Stimulated activated CD4-positive, alpha-beta T cell treated with anti-CD3 and anti-CD28 coated beads, Interleukin-1b, Interleukin-23, amount 100 ng/mL, for 24 hours (primary cell): Measurements from ENCODE around the gene STX4.
"Not testable (repeated sequence)": the region's sequence is repeated elsewhere in the genome, so short reads cannot be mapped to it uniquely, and the experiment has no call there.

Experiments
- DNase-seq, 4 experiments: peaks; one replicate each; pipeline ENCODE4 v3.0.0-alpha.2; 2020; ENCODE audit warnings: low read depth in 4 of 4, low spot score in 1 of 4

The STX4 gene

GRCh38 chr16:30998852-30999761, 34.3 kb upstream of the STX4 start:
- no peak for DNase-seq

- no peak for DNase-seq
Observed at GRCh38 chr16:31000671-31001382, 32.5 kb upstream of the STX4 start.

DNA sequence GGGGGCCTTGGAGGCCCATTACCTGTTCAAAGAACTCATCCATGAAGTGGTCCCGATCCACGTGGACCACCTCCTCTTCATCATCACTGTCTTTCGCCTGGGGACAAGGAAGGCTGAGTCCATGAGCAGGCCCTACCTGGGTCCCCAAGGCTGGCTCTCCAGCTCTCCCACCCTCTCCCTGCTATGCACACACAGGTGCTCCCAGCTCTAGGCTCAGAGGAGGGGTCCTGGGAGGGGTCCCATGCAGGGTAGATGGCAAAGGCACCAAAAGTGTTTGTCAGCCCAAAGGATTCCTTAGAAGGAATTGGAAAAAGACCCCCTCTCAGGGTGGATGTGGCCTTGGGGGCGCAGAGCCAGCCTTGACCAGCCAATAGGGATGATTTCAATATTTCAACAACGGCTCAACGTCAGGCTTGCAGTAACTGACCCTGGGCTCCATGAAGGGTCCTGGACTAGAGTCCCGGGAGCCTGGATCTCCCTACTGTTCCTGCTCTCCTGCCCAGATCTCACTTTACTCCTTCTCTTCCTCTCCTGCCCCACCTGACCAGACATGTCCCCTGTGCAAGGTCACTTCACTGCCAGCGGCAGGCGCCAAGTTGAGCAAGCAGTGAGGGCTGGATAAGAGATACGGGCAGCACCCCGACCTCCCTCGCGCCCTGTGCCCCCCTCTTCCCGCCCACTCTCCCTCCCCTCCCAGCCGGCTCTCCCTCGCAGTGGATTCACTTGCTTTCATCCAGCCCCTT, 31.7 kb upstream of the STX4 start:
- DNase-seq: no peak

DNA sequence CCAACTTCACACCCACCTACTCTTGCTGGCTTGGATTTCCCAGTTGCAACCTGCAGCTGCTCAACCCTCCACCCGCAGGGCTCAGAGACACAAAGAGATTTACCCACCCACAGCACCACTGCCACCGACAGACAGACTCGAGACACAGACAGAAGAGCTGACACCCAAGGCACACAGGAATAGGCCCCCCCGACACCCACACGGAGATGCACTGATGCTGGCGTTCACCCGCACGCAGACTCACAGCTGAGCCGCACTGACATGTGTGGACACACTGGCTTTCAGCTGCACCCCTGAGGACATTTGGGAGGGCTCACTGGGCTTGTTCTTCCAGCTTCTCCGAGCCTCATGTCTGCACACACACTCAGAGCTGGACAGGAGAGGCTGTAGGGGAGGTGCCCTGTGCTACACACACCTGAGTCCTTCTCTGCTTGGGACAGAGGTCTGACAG, 31.1 kb upstream of the STX4 start:
- no peak for DNase-seq

DNA sequence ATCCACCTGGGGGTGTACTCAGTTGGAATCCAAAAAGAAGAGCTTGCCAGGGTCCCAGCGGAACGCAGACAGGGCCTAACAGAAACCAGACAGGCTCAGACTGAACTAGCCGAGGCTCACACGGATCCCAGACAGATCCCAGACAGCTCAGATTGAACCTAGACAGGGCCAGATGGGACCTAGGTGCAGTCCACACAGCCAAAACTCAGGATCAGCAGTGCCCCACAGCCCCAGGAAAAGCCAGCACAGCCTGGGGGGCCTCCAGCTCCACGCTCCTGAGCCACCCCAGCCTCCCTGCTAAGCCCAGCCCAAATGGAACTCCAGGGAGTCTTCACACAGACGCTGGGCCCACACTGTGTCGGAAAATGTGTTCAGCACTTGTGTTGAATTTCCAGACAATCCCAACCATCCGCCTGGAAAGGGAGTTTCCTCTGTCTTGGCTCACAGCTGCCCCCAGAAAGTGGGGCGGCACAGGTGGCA, 30.5 kb upstream of the STX4 start:
- no peak for DNase-seq

DNA sequence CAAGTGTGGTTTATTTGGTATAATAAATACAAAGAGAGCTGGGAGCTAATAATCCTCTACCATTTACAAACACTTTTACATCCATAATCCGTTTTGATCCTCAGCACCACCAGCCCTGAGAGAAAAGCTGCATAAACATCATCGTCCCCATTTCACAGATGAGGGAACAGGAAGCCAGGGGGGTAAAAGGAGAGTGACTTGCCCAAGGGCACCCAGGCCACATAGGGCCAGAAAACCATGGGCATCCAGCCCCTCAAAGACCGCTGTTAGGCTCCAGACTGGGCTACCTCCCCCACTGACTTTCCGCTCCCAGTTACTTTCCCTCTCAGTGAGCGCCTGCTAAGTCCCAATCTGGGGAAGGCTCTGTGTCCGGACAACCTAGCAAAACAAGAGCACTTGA, 29.6 kb upstream of the STX4 start:
- no peak for DNase-seq

DNA sequence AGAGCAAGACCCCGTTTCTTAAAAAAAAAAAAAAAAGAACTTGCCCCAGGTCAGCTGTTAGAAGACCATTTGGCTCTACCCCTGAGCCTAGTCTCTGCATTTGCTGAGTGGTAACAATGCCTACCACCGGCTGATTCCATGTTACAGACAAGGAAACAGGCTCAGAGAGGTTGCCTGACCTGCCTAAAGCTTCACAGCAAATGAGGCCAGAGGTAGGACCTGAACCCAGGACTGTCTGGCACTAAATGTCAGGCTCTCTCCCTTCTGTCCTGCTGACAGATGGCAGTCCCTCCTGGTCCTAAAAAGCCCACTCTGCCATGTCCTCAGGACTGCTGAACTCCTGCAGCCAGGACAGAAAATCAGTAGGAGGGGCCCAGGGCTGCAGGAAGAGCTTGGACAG, 28.7 kb upstream of the STX4 start:
- DNase-seq: no peak

- DNase-seq: no peak
Observed at GRCh38 chr16:31005350-31006085, 27.8 kb upstream of the STX4 start.

GRCh38 chr16:31006086-31006385, 27.3 kb upstream of the STX4 start:
- no peak for DNase-seq

- no peak for DNase-seq
Observed at GRCh38 chr16:31006589-31006988, 26.8 kb upstream of the STX4 start.

GRCh38 chr16:31007684-31008083, 25.7 kb upstream of the STX4 start:
- no peak for DNase-seq

DNA sequence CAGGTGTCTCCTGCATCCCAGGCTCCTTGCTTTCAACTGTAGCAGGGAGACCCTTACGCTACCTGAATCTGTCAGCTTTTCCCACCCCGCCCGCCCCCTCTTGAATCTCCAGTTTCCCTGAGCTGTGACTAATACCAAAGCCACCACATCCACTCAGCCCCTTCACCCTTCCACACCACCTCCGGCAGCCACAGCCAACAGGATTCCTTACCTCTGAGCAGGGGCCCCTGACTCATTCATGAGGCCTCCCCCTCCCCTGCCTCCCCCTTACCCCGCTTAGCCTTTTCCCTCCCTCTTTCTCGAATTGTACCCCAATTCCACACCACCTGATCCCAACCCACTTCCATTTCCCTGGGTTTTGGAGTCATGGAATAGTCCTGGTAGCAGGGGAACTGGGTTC, 25.2 kb upstream of the STX4 start:
- DNase-seq: no peak

DNA sequence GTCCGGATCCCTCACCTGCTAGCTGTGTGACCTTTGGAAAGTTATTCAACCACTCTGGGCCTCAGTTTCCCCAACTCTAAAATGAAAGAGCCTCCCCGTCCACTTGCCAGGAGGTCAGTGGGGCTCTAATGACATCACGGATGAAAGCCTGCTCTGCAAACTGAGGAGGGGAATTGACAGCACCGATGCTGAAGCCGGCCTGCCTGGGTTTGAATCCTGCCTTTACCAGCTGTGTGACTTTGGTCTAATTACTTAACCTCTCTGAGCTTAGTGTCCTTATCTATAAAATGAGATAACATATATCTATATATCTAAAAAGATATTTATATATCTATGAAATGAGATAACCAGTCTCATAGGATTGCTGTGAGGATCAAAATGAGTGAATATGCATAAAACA, 24.8 kb upstream of the STX4 start:
- DNase-seq: no peak

DNA sequence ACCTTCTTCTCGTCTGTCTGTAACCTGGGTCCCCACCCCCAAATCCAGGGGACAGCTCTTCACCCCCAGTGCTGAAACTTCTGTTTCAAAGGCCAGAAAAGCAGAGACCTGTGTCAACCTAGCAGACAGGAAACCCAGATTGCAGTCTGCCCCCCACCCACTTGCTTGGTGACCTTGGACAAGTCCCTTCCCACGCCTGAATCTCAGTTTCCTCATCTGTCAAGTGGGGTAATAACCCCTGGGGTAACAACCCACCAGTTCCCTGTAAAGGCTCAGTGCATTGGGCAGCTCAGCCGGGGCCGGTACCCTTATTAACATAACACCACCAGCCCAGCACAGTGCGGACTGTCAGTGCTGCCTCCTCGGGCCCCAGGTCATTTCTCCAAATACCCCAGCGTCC, 24.2 kb upstream of the STX4 start:
- DNase-seq: no peak

- no peak for DNase-seq
Observed at GRCh38 chr16:31009894-31010584, 23.3 kb upstream of the STX4 start.

GRCh38 chr16:31010585-31011325, 22.6 kb upstream of the STX4 start, which contains the start of gene STX1B:
Gene STX1B (minus strand): TSS chr16:31010638. CDS start chr16:31010396, 242 bp downstream.
- peak in 3 of 4 experiments; percentile 25 to 37 (median 35) for DNase-seq

DNA sequence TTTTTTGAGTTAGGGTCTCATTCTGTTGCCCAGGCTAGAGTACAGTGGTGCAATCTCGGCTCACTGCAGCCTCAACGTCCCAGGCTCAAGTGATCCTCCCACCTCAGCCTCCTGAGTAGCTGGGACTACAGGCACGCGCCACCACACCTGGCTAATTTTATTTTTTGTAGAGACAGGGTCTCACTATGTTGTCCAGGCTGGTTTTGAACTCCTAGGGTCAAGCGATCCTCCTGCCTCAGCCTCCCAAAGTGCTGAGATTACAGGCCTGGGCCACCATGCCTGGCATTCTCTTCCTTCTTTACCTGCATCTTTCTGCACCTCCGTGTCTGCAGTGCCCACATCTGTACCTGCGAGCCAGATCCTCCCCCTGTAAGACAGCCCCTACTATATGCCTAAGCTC, 21.5 kb upstream of the STX4 start:
- DNase-seq: not testable (repeated sequence)

DNA sequence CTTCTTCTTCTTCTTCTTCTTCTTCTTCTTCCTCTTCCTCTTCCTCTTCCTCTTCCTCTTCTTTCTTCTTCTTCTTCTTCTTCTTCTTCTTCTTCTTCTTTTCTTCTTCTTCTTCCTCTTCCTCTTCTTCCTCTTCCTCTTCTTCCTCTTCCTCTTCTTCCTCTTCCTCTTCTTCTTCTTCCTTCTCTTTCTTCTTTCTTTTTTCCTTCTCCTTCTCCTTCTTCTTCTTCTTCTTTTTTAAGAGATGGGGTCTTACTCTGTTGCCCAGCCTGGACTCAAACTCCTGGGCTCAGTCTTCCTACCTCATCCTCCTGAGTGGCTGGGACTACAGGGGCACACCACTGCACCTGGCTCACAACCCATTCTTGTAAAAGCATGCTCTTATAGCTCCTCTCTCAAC, 20.1 kb upstream of the STX4 start:
- DNase-seq: not testable (repeated sequence)

DNA sequence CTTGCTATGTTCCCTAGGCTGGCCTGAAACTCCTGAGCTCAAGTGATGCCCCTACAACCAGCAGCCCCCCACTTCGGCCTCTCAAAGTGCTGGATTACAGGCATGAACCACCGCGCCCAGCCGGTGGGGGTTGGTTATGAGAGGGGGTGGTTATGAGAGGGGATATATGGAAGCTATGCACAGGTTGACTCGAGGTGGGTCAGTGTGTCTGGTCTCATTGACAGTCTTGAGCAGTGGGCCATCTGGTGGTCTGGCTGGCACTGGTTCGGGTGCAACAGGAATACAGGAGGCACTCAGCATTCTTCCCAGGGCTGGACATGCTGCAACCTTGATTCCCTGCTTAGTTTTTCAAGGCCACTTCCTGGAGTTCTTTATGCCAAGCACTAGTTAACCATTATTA, 17.3 kb upstream of the STX4 start:
- DNase-seq: no peak

- DNase-seq: not testable (repeated sequence)
Observed at GRCh38 chr16:31017756-31018155, 15.6 kb upstream of the STX4 start.
